ENCODE results near the gene TRMT61A.
"Not testable (repeated sequence)": the region's sequence is repeated elsewhere in the genome, so short reads cannot be mapped to it uniquely, and the experiment has no call there.

Gene TRMT61A

DNA sequence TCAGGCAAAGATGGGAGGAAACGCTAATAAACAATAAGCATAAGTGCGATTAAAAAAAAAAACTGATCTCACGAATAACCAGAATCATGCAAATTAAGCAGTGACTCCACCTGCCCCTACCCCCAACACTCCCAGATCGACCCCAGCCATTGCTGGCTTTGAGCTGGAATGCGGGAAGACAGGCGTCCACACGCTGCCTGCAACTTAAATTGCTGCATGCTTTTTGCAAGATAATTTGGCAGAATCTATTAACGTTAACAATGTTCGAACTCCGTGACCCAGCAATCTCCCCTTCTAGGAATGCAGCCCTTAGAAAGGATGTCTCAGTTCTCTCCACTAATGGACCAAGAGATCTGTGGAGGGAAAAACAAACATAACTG is 5.4 kb upstream of the TRMT61A start:
- no peak for DNase-seq (ENCODE audit: extremely low spot score)
- ChIA-PET CTCF (no interaction called here), POLR2A (interaction anchor here (0.6 to 6.5 kb wide), 4 partner anchors 8 to 29 kb away, joined by 4 to 83 read pairs (median 27); partner anchors contain the start of gene TRMT61A)
- TF ChIP-seq NFRKB (IDR thresholded peaks at IDR 0.05), result no peak
- TF ChIP-seq L3MBTL2 (conservative IDR thresholded peaks at IDR 0.05), result no peak
- TF ChIP-seq FOXK2 (IDR thresholded peaks at IDR 0.05), result no peak
- no peak for TF ChIP-seq SUZ12 (IDR thresholded peaks at IDR 0.05)
- TF ChIP-seq FOXA1 (IDR thresholded peaks at IDR 0.05), result no peak
- no peak for TF ChIP-seq ELF4 (IDR thresholded peaks at IDR 0.05)
- no peak for TF ChIP-seq HDGF (IDR thresholded peaks at IDR 0.05; ENCODE audit: borderline replicate concordance)
- TF ChIP-seq ZNF384 (IDR thresholded peaks at IDR 0.05), result no peak
- no peak for TF ChIP-seq SP1 (IDR thresholded peaks at IDR 0.05)
- no peak for TF ChIP-seq ARNT (IDR thresholded peaks at IDR 0.05)

DNA sequence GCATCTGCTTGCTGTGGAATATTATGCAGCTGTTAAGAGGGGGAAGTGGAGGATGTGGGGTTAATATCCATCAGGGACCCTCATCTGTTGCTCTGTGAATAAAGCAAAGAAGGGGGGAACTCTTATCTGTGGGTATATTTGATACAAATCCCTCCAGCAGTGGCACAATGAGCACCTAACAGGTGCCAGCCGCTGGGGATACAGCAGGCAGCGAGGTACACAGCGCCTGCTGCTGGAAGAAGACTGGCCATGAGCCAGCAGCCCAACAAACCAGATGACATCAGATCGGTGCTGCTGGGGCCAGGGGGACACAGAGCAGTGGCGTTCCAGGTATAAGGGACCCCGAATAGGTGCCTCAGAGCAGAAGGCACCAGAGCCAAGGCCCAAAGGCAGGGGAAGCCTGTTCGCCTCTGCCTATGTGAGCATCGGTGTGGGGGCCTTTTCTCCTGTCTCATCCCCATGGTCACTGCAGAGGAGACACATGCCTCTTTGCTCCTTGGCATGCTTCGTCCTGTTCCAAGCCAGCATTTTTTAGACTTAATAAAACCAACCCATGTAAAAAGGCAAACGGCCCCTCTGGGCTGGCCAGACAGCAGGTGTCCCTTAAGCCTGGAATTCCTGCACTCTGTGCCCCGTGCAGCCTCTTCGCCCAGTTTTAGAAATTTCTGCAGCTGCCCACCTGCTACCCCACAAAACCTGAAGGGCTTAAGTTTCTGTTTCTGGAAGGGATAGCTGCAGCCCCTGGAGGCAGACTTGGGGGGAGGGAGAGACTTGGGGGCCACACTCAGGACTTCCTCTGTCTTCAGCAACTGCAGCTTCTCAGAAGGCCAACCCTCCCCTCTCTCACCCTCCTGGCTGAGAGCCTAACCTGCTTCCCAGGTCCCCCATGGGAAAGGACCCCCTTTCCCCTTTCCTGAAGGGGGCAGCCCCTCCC is 4.7 kb upstream of the TRMT61A start:
- DNase-seq (ENCODE audit: extremely low spot score), result no peak
- ChIA-PET POLR2A (interaction anchor here (0.6 to 6.5 kb wide), 2 partner anchors 7 to 18 kb away, joined by 4 to 83 read pairs; partner anchors contain the start of gene TRMT61A), CTCF (interaction anchor here (1.1 kb wide), 1 partner anchor 829 kb away, joined by 3 read pairs; no protein-coding TSS in a partner anchor)
- TF ChIP-seq TARDBP (IDR thresholded peaks at IDR 0.05) (no peak), CTBP1 (IDR thresholded peaks at IDR 0.05; ENCODE audit: borderline replicate concordance) (no peak)

DNA sequence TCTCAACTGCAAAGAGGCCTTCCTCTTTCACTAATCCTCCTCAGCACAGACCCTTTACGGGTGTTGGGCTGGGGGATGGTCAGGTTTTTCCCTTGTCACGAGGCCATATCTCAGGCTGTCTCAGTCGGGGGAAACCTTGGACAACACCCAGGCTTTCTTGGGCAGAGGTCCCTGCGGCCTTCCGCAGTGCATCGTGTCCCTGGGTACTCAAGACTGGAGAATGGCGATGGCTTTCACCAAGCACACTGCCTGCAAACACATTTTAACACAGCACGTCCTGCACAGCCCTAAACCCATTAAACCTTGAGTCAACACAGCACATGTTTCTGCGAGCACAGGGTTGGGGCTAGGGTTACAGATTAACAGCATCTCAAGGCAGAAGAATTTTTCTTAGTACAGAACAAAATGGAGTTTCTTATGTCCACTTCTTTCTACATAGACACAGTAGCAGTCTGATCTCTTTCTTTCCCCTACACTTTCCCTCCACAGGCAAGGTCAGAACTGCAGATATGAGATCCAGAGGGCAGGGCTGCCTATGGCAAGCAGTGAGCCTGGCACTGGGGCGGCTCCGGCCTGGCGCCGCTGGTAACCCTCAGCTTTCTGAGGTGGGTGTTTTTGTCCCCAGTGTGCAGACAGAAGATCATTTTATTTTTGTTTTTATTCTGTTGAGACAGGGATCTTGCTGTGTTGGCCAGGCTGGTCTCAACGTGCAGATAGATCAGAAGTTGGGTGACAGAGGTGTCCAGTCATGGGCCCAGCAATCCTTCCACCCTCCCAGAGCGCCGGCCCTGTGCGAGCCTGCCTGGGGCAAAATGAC is 3.4 kb upstream of the TRMT61A start:
- DNase-seq (ENCODE audit: extremely low spot score); POLR2A ChIA-PET: not testable (repeated sequence)
- CTCF ChIA-PET, result interaction anchor here (0.6 kb wide), 1 partner anchor 77 kb away, joined by 3 read pairs; no protein-coding TSS in a partner anchor

DNA sequence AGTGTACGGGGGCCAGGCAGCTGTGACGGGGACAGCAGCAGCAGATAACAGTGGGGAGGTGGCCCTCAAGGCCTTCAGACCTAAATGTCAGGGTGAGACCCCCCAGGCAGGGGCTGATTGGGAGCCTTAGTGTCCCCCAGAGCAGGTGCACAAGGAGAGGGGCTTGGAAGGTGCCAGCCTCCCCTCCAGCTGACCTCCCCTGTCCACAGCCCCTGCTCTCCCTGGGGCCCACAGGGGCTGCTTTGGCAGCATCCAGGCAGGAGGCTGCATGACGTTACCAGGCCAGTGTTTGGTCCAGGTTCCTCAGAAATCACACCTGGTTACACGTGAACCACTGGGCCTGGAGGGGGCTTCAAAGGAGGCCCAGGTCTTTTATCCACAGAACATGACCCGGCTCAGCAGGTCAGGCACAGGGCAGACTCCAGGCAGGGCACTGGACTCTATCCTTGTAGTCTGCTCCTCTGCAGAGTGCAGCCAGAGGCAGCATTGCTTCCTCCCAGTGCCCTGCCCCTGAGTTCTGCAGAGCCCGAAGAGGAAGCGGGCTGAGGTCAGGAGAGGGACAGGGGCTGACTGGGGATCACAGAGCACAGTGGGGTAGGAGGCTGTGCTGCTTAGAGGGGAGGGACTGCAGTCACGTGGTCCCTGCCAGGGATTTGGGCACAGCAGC is 2.6 kb upstream of the TRMT61A start:
- no peak for DNase-seq (ENCODE audit: extremely low spot score)
- ChIA-PET CTCF (interaction anchor here (0.6 kb wide), 1 partner anchor 77 kb away, joined by 3 read pairs; no protein-coding TSS in a partner anchor), POLR2A (no interaction called here)
- TF ChIP-seq FOXA1 (IDR thresholded peaks at IDR 0.05) (no peak), SP1 (IDR thresholded peaks at IDR 0.05) (no peak), NFRKB (IDR thresholded peaks at IDR 0.05) (no peak), BHLHE40 (IDR thresholded peaks at IDR 0.05; ENCODE audit: borderline replicate concordance) (no peak), ELF4 (IDR thresholded peaks at IDR 0.05) (no peak), HDGF (IDR thresholded peaks at IDR 0.05; ENCODE audit: borderline replicate concordance) (no peak), ARNT (IDR thresholded peaks at IDR 0.05) (no peak), FOXM1 (IDR thresholded peaks at IDR 0.05; ENCODE audit: borderline replicate concordance) (no peak), CTBP1 (IDR thresholded peaks at IDR 0.05; ENCODE audit: borderline replicate concordance) (no peak), SUZ12 (IDR thresholded peaks at IDR 0.05) (no peak), FOXK2 (IDR thresholded peaks at IDR 0.05) (no peak), ZNF384 (IDR thresholded peaks at IDR 0.05) (no peak)
- TF ChIP-seq, protein P1, sequence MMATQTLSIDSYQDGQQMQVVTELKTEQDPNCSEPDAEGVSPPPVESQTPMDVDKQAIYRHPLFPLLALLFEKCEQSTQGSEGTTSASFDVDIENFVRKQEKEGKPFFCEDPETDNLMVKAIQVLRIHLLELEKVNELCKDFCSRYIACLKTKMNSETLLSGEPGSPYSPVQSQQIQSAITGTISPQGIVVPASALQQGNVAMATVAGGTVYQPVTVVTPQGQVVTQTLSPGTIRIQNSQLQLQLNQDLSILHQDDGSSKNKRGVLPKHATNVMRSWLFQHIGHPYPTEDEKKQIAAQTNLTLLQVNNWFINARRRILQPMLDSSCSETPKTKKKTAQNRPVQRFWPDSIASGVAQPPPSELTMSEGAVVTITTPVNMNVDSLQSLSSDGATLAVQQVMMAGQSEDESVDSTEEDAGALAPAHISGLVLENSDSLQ (IDR thresholded peaks at IDR 0.05), result no peak

DNA sequence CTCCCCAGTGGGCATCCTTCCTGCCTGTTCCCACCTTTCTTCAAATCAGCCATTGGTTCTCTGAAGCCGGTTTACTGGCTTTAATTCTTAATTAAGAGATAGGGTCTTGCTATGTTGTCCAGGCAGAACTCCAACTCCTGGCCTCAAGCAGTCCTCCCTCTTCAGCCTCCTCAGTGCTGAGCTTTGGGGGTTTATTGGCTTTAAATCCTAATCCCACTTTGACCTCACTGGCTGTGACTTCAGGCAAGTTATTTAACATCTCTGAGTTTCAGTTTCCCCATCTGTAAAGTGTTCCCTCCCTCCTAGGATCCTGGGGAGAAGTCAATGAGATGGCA is 2.1 kb upstream of the TRMT61A start:
- DNase-seq (ENCODE audit: extremely low spot score), result no peak
- CTCF ChIA-PET, result no interaction called here
- POLR2A ChIA-PET, result no interaction called here
- TF ChIP-seq SP1 (IDR thresholded peaks at IDR 0.05) (no peak), BHLHE40 (IDR thresholded peaks at IDR 0.05; ENCODE audit: borderline replicate concordance) (no peak), ZNF384 (IDR thresholded peaks at IDR 0.05) (no peak), LEF1 (IDR thresholded peaks at IDR 0.05; ENCODE audit: borderline replicate concordance) (no peak)

DNA sequence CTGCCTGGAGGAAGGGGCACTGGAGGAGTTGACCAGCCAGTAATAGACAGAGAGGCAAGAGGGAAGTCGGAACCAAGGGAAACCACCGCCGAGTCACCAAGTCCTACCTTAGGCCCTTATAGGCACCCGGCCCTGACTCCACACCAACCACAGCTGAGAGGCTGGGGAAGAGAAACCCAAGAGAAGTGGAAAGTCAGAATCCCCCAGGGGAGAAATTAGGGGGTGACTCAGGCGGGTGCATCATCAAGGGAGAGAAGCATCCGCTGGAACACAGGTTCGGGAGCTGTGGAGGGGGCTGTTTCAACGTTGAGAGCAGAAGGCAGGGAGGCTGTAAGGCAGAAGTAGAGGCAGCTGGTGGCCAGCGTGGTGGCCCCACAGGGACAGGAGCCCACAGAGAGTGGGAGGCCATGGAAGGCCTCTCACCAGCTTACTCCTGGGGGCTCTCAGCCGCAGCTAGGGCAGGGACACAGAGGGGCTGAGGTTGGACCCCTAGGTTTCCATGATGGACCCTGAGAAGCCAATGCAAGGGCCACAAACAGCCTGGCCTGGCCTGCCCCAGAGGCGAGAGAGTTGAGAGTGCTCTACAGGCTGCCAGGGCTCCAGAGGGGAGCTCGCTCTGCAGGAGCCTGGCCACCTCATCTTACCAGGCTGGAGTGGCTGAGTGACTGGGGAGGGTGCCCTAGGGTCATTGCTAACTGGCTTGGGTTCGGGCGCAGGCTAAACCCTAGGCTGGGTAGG is 1.4 kb upstream of the TRMT61A start:
- no peak for DNase-seq (ENCODE audit: extremely low spot score)
- no peak for TF ChIP-seq NFRKB (IDR thresholded peaks at IDR 0.05)
- TF ChIP-seq SUZ12 (IDR thresholded peaks at IDR 0.05), result no peak
- no peak for TF ChIP-seq SP1 (IDR thresholded peaks at IDR 0.05)
- TF ChIP-seq HDGF (IDR thresholded peaks at IDR 0.05; ENCODE audit: borderline replicate concordance), result no peak
- TF ChIP-seq L3MBTL2 (conservative IDR thresholded peaks at IDR 0.05), result no peak
- no peak for TF ChIP-seq FOXM1 (IDR thresholded peaks at IDR 0.05; ENCODE audit: borderline replicate concordance)
- no peak for TF ChIP-seq FOXA1 (IDR thresholded peaks at IDR 0.05)
- TF ChIP-seq LEF1 (IDR thresholded peaks at IDR 0.05; ENCODE audit: borderline replicate concordance), result no peak
- TF ChIP-seq BHLHE40 (IDR thresholded peaks at IDR 0.05; ENCODE audit: borderline replicate concordance), result no peak
- no peak for TF ChIP-seq CTBP1 (IDR thresholded peaks at IDR 0.05; ENCODE audit: borderline replicate concordance)
- no peak for TF ChIP-seq FOXK2 (IDR thresholded peaks at IDR 0.05)
- TF ChIP-seq ARNT (IDR thresholded peaks at IDR 0.05), result no peak
- no peak for TF ChIP-seq ZNF384 (IDR thresholded peaks at IDR 0.05)
- TF ChIP-seq, protein P1 (IDR thresholded peaks at IDR 0.05), result no peak
- TF ChIP-seq ELF4 (IDR thresholded peaks at IDR 0.05), result no peak
- TF ChIP-seq TARDBP (IDR thresholded peaks at IDR 0.05), result no peak
- POLR2A ChIA-PET, result interaction anchor here (1.1 to 7.7 kb wide), 6 partner anchors 7 to 30 kb away, joined by 3 to 83 read pairs (median 9); partner anchors contain the start of gene CKB
- CTCF ChIA-PET, result no interaction called here
